ENCODE measurements around the gene PCED1B. TPM values are rescaled to one million over a fixed set of nuclear protein-coding genes. Genes with fewer than 3 reads are reported as not detected.

Gene PCED1B
- polyA plus RNA-seq, 1 donor (not counting 4 experiments of a cell fraction or from before 2014, with no cell fraction given), result 3.2 TPM

- no peak for TF ChIP-seq CTCF (optimal IDR thresholded peaks at IDR 0.05 in 1 of 3, IDR thresholded peaks at IDR 0.05 in 1 of 3, conservative IDR thresholded peaks at IDR 0.05 in 1 of 3; ENCODE audit: extremely low read depth in 1 of 3, insufficient read depth in 2 of 3, low read length in 3 of 3)
- no peak for TF ChIP-seq EZH2 (IDR thresholded peaks at IDR 0.05; ENCODE audit: low read length)
- no peak for FAIRE-seq
- peaks cover 1 to 7% of the 10 kb centered on the region in 2 experiments for H3K36me3 ChIP-seq (ENCODE audit: control insufficient read depth in 2 of 2, extremely low read depth in 1 of 2, insufficient read depth in 2 of 2, low read length in 2 of 2)
- dilution Hi-C loops (cut with MboI; ENCODE audit: extremely low pct_ligation_motif_present, low sequenced_read_pairs), result no loop called here
- no peak overlapping the region for H2AFZ ChIP-seq (ENCODE audit: control insufficient read depth, low read length)
- H3K4me3 ChIP-seq (ENCODE audit: control insufficient read depth in 2 of 3, extremely low read depth in 1 of 3, insufficient read depth in 2 of 3, low read depth in 1 of 3, low read length in 3 of 3), result no peak overlapping the region
- no peaks in the 10 kb centered on the region for H3K79me2 ChIP-seq (ENCODE audit: control insufficient read depth, insufficient read depth, low read length)
- H3K9me3 ChIP-seq (ENCODE audit: control insufficient read depth, low read depth, low read length), result no peaks in the 10 kb centered on the region
- H3K27ac ChIP-seq (ENCODE audit: control insufficient read depth, insufficient read depth, low read length), result no peak overlapping the region
- H3K9me1 ChIP-seq (ENCODE audit: control insufficient read depth, extremely low read depth, insufficient read depth, low read length), result no peaks in the 10 kb centered on the region
- H3K4me1 ChIP-seq (ENCODE audit: control insufficient read depth, extremely low read depth, insufficient read depth, low read length), result peaks cover 37% of the 10 kb centered on the region
- no peaks in the 10 kb centered on the region for H3K27me3 ChIP-seq (ENCODE audit: control insufficient read depth, extremely low read depth, insufficient read depth, low read length)
- no peak overlapping the region for H3K9ac ChIP-seq (ENCODE audit: control insufficient read depth, extremely low read depth, insufficient read depth, low read length)
- no peaks in the 10 kb centered on the region for H4K20me1 ChIP-seq (ENCODE audit: control insufficient read depth, extremely low read depth, insufficient read depth, low read length)
- no peak overlapping the region for H3K4me2 ChIP-seq (ENCODE audit: control insufficient read depth, extremely low read depth, insufficient read depth, low read depth, low read length)
- no peak for DNase-seq (ENCODE audit: low read depth, low spot score)
These were observed 20.2 kb downstream of the PCED1B start for GRCh38 chr12:47099610-47100009.

GRCh38 chr12:47100160-47100559 lies 20.7 kb downstream of the PCED1B start:
- no peak overlapping the region for H3K4me3 ChIP-seq (ENCODE audit: control insufficient read depth in 2 of 3, extremely low read depth in 1 of 3, insufficient read depth in 2 of 3, low read depth in 1 of 3, low read length in 3 of 3)
- no peak overlapping the region for H3K4me2 ChIP-seq (ENCODE audit: control insufficient read depth, extremely low read depth, insufficient read depth, low read depth, low read length)
- peaks cover 4 to 7% of the 10 kb centered on the region in 2 experiments for H3K36me3 ChIP-seq (ENCODE audit: control insufficient read depth in 2 of 2, extremely low read depth in 1 of 2, insufficient read depth in 2 of 2, low read length in 2 of 2)
- H2AFZ ChIP-seq (ENCODE audit: control insufficient read depth, low read length), result no peak overlapping the region
- no peak overlapping the region for H3K27ac ChIP-seq (ENCODE audit: control insufficient read depth, insufficient read depth, low read length)
- peaks cover 32% of the 10 kb centered on the region for H3K4me1 ChIP-seq (ENCODE audit: control insufficient read depth, extremely low read depth, insufficient read depth, low read length)
- no peaks in the 10 kb centered on the region for H3K79me2 ChIP-seq (ENCODE audit: control insufficient read depth, insufficient read depth, low read length)
- H4K20me1 ChIP-seq (ENCODE audit: control insufficient read depth, extremely low read depth, insufficient read depth, low read length), result no peaks in the 10 kb centered on the region
- TF ChIP-seq EZH2 (IDR thresholded peaks at IDR 0.05; ENCODE audit: low read length) (no peak), CTCF (optimal IDR thresholded peaks at IDR 0.05 in 1 of 3, IDR thresholded peaks at IDR 0.05 in 1 of 3, conservative IDR thresholded peaks at IDR 0.05 in 1 of 3; ENCODE audit: extremely low read depth in 1 of 3, insufficient read depth in 2 of 3, low read length in 3 of 3) (no peak)
- H3K9me1 ChIP-seq (ENCODE audit: control insufficient read depth, extremely low read depth, insufficient read depth, low read length), result no peaks in the 10 kb centered on the region
- no peak for FAIRE-seq
- no peak overlapping the region for H3K9ac ChIP-seq (ENCODE audit: control insufficient read depth, extremely low read depth, insufficient read depth, low read length)
- H3K27me3 ChIP-seq (ENCODE audit: control insufficient read depth, extremely low read depth, insufficient read depth, low read length), result no peaks in the 10 kb centered on the region
- no peak for DNase-seq (ENCODE audit: low read depth, low spot score)
- H3K9me3 ChIP-seq (ENCODE audit: control insufficient read depth, low read depth, low read length), result no peaks in the 10 kb centered on the region
- dilution Hi-C loops (cut with MboI; ENCODE audit: extremely low pct_ligation_motif_present, low sequenced_read_pairs), result no loop called here

Data from keratinocyte (primary cell).